Measurements from ENCODE around the gene AHRR.
"Not testable (repeated sequence)": the region's sequence is repeated elsewhere in the genome, so short reads cannot be mapped to it uniquely, and the experiment has no call there.

The AHRR gene

GRCh38 chr5:297448-297847, 24.1 kb upstream of the AHRR start:
- not testable (repeated sequence) for H3K27me3 ChIP-seq (ENCODE audit: control insufficient read depth, insufficient read depth, low read length); H3K36me3 ChIP-seq (ENCODE audit: control insufficient read depth, insufficient read depth, low read length); H3K9ac ChIP-seq (ENCODE audit: low read length); H3K4me1 ChIP-seq (ENCODE audit: control insufficient read depth, insufficient read depth, low read length); H3K4me3 ChIP-seq (ENCODE audit: low read length); H3K9me3 ChIP-seq (ENCODE audit: control insufficient read depth, low read length)

GRCh38 chr5:297991-298736, 23.4 kb upstream of the AHRR start:
- H3K9ac ChIP-seq (ENCODE audit: low read length); H3K36me3 ChIP-seq (ENCODE audit: control insufficient read depth, insufficient read depth, low read length); H3K4me1 ChIP-seq (ENCODE audit: control insufficient read depth, insufficient read depth, low read length); H3K9me3 ChIP-seq (ENCODE audit: control insufficient read depth, low read length); H3K27me3 ChIP-seq (ENCODE audit: control insufficient read depth, insufficient read depth, low read length); H3K4me3 ChIP-seq (ENCODE audit: low read length): not testable (repeated sequence)

- Histone ChIP-seq H3K4me1 (ENCODE audit: control insufficient read depth, insufficient read depth, low read length) (peaks cover 6% of the 10 kb centered on the region), H3K9me3 (ENCODE audit: control insufficient read depth, low read length) (no peaks in the 10 kb centered on the region), H3K4me3 (ENCODE audit: low read length) (no peak overlapping the region), H3K36me3 (ENCODE audit: control insufficient read depth, insufficient read depth, low read length) (no peaks in the 10 kb centered on the region), H3K27me3 (ENCODE audit: control insufficient read depth, insufficient read depth, low read length) (no peaks in the 10 kb centered on the region), H3K9ac (ENCODE audit: low read length) (no peak overlapping the region)
Observed at GRCh38 chr5:298737-299125, 22.8 kb upstream of the AHRR start.

DNA sequence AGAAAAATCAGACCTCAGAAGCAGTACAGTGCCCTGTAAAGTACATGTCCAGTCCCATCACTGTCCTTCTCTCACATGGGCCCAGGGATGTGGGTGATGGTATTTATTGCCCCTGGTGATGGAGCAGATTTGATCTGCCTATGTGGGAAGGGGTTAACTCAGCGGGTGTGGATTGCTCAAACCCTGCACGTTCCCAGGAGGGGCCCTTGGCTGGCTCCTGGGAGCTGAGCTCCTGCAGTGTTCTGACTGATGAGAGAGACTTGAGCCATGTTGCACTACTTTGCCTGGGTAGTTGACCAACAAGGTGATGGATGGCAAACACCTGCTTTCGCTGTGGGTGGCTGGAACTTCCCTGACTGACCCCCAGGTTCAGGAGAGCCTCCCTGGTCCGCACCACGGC, 21.6 kb upstream of the AHRR start:
- not testable (repeated sequence) for H3K4me1 ChIP-seq (ENCODE audit: control insufficient read depth, insufficient read depth, low read length); H3K36me3 ChIP-seq (ENCODE audit: control insufficient read depth, insufficient read depth, low read length); H3K9ac ChIP-seq (ENCODE audit: low read length); H3K4me3 ChIP-seq (ENCODE audit: low read length); H3K27me3 ChIP-seq (ENCODE audit: control insufficient read depth, insufficient read depth, low read length); H3K9me3 ChIP-seq (ENCODE audit: control insufficient read depth, low read length)

DNA sequence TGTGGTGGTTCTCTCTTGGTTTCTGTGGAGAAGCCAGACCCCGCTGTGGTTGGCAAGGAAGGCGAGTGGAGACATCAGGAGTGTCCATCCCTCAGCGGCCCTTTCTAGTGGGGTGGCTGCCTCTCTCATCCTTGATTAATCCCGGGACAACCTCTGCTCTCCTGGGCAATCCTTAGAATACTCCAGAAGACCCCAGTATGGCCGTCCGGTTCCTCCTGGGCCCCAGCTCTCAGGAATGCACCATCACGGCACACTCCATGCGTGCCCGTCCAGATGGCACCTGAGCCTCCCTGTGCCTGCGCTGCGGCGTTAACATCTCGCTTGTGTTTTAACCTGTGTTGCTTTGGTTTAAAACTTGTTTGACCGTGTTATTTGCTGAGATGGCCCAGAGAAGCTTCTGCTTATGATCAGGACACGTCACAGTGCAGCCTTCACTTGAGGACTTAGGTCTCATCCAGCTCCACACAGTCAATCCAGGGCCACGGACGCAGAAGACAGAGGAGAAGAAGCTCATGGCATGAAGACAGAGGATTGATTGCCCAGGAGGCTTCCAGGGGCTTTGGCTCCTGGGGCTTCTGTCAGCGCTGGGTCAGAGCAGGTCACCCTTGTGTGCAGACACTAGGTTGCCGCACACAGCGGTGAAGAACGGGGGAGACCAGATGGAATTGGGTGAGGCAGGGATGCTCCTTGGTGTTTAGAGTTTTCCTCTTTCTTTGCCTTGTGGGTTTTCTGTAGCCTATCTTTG, 20.7 kb upstream of the AHRR start:
- H3K36me3 ChIP-seq (ENCODE audit: control insufficient read depth, insufficient read depth, low read length); H3K27me3 ChIP-seq (ENCODE audit: control insufficient read depth, insufficient read depth, low read length); H3K4me3 ChIP-seq (ENCODE audit: low read length); H3K9me3 ChIP-seq (ENCODE audit: control insufficient read depth, low read length); H3K9ac ChIP-seq (ENCODE audit: low read length); H3K4me1 ChIP-seq (ENCODE audit: control insufficient read depth, insufficient read depth, low read length): not testable (repeated sequence)

- H3K4me1 ChIP-seq (ENCODE audit: control insufficient read depth, insufficient read depth, low read length); H3K36me3 ChIP-seq (ENCODE audit: control insufficient read depth, insufficient read depth, low read length); H3K9ac ChIP-seq (ENCODE audit: low read length); H3K4me3 ChIP-seq (ENCODE audit: low read length); H3K9me3 ChIP-seq (ENCODE audit: control insufficient read depth, low read length); H3K27me3 ChIP-seq (ENCODE audit: control insufficient read depth, insufficient read depth, low read length): not testable (repeated sequence)
Observed at GRCh38 chr5:302416-302815, 19.1 kb upstream of the AHRR start.

DNA sequence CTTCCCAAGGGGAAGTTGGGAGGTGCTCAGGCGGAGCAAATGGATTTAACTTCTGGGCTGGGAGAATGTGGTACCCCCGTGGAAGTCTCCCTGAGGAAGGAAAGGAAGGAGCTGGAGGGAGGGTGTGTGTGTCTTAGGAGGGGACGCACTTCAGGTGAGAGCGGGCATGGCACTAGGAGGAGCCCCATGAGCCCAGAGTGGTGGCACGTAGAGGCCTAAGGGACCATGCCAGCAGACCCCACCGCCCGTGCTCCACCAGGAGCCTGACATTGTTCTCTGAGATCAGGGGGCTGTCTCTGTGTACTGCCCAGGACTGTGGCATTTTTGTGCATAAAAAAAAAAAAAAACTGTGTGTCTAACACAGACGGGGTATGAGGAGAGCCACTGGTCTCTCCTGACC, 18.5 kb upstream of the AHRR start:
- no peak overlapping the region for H3K9ac ChIP-seq (ENCODE audit: low read length)
- H3K9me3 ChIP-seq (ENCODE audit: control insufficient read depth, low read length): no peaks in the 10 kb centered on the region
- H3K27me3 ChIP-seq (ENCODE audit: control insufficient read depth, insufficient read depth, low read length): no peaks in the 10 kb centered on the region
- no peak overlapping the region for H3K4me3 ChIP-seq (ENCODE audit: low read length)
- H3K36me3 ChIP-seq (ENCODE audit: control insufficient read depth, insufficient read depth, low read length): no peaks in the 10 kb centered on the region
- peaks cover 6% of the 10 kb centered on the region for H3K4me1 ChIP-seq (ENCODE audit: control insufficient read depth, insufficient read depth, low read length)

GRCh38 chr5:303741-304140, 17.8 kb upstream of the AHRR start:
- not testable (repeated sequence) for H3K36me3 ChIP-seq (ENCODE audit: control insufficient read depth, insufficient read depth, low read length); H3K4me3 ChIP-seq (ENCODE audit: low read length); H3K9ac ChIP-seq (ENCODE audit: low read length); H3K9me3 ChIP-seq (ENCODE audit: control insufficient read depth, low read length); H3K4me1 ChIP-seq (ENCODE audit: control insufficient read depth, insufficient read depth, low read length); H3K27me3 ChIP-seq (ENCODE audit: control insufficient read depth, insufficient read depth, low read length)

GRCh38 chr5:305050-305449, 16.5 kb upstream of the AHRR start:
- no peak overlapping the region for H3K4me3 ChIP-seq (ENCODE audit: low read length)
- no peaks in the 10 kb centered on the region for H3K36me3 ChIP-seq (ENCODE audit: control insufficient read depth, insufficient read depth, low read length)
- peaks cover 6% of the 10 kb centered on the region for H3K4me1 ChIP-seq (ENCODE audit: control insufficient read depth, insufficient read depth, low read length)
- no peak overlapping the region for H3K9ac ChIP-seq (ENCODE audit: low read length)
- no peaks in the 10 kb centered on the region for H3K27me3 ChIP-seq (ENCODE audit: control insufficient read depth, insufficient read depth, low read length)
- no peaks in the 10 kb centered on the region for H3K9me3 ChIP-seq (ENCODE audit: control insufficient read depth, low read length)

DNA sequence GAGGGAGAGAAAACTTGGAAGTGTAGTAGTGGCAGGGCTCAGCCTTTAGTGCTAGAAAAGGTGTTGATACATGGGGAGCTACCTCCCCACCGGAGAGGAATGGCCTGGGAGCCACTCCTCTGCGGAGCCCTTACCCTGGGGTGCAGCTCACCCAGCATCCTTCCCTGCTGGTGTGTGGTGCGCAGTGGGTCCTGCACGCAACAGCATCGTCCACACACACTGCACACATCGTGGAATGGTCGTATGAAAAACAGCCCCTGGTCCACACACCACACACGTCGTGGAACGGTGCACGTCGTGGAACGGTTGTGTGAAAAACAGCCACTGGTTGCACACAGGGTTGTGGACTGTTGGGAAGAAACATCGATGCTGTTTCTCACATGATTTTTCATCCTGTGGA, 16.1 kb upstream of the AHRR start:
- H3K27me3 ChIP-seq (ENCODE audit: control insufficient read depth, insufficient read depth, low read length): no peaks in the 10 kb centered on the region
- H3K36me3 ChIP-seq (ENCODE audit: control insufficient read depth, insufficient read depth, low read length): no peaks in the 10 kb centered on the region
- no peaks in the 10 kb centered on the region for H3K9me3 ChIP-seq (ENCODE audit: control insufficient read depth, low read length)
- H3K4me1 ChIP-seq (ENCODE audit: control insufficient read depth, insufficient read depth, low read length): peaks cover 7% of the 10 kb centered on the region
- H3K9ac ChIP-seq (ENCODE audit: low read length): no peak overlapping the region
- no peak overlapping the region for H3K4me3 ChIP-seq (ENCODE audit: low read length)

DNA sequence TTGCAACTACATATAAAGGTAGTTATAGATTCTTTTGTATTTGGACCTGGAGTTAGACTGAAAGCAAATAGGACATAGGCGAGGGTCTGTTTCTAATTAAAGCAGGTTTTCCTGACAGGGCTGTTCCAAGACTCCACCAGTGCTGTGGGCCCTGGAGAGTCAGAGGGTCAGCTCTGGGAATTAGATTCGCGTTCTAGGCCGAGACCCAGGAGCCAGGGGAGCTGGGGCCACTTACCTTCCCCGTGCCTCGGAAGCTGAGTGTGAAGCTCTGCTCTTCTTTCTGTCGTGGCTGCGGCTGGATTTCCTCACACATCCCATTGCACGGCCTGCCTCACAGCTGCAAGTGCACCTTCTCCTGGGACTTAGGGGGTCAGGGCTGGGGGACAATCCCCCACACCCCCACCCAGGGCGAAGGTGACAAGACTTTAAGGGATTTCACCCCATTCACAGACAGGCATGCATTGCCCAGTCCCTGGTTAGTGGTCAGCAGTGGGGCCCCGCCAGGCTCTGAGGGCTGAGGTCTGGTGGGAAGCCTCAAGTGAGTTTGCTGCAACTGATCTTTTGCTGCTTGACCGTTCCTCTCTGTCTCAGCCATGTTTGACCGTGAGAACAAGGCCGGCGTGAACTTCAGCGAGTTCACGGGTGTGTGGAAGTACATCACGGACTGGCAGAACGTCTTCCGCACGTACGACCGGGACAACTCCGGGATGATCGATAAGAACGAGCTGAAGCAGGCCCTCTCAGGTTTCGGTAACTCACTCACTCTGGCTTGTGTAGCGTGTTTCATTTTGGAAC, 15.3 kb upstream of the AHRR start:
- Histone ChIP-seq H3K4me1 (ENCODE audit: control insufficient read depth, insufficient read depth, low read length) (peaks cover 12% of the 10 kb centered on the region), H3K27me3 (ENCODE audit: control insufficient read depth, insufficient read depth, low read length) (no peaks in the 10 kb centered on the region), H3K9ac (ENCODE audit: low read length) (no peak overlapping the region), H3K36me3 (ENCODE audit: control insufficient read depth, insufficient read depth, low read length) (no peaks in the 10 kb centered on the region), H3K4me3 (ENCODE audit: low read length) (no peak overlapping the region), H3K9me3 (ENCODE audit: control insufficient read depth, low read length) (no peaks in the 10 kb centered on the region)

GRCh38 chr5:307306-307705, 14.2 kb upstream of the AHRR start:
- Histone ChIP-seq H3K36me3 (ENCODE audit: control insufficient read depth, insufficient read depth, low read length) (no peaks in the 10 kb centered on the region), H3K9me3 (ENCODE audit: control insufficient read depth, low read length) (no peaks in the 10 kb centered on the region), H3K9ac (ENCODE audit: low read length) (no peak overlapping the region), H3K4me1 (ENCODE audit: control insufficient read depth, insufficient read depth, low read length) (peaks cover 9% of the 10 kb centered on the region), H3K4me3 (ENCODE audit: low read length) (no peak overlapping the region), H3K27me3 (ENCODE audit: control insufficient read depth, insufficient read depth, low read length) (no peaks in the 10 kb centered on the region)

Measured in mucosa of stomach (tissue), 1 donor.